NCI-H2171 (cell line): ENCODE data around the gene PHF19.

Experiments used
- DNase-seq: peaks from one replicate; lab custom pipeline; 2025; lab: John Stamatoyannopoulos, UW

Gene PHF19

DNA sequence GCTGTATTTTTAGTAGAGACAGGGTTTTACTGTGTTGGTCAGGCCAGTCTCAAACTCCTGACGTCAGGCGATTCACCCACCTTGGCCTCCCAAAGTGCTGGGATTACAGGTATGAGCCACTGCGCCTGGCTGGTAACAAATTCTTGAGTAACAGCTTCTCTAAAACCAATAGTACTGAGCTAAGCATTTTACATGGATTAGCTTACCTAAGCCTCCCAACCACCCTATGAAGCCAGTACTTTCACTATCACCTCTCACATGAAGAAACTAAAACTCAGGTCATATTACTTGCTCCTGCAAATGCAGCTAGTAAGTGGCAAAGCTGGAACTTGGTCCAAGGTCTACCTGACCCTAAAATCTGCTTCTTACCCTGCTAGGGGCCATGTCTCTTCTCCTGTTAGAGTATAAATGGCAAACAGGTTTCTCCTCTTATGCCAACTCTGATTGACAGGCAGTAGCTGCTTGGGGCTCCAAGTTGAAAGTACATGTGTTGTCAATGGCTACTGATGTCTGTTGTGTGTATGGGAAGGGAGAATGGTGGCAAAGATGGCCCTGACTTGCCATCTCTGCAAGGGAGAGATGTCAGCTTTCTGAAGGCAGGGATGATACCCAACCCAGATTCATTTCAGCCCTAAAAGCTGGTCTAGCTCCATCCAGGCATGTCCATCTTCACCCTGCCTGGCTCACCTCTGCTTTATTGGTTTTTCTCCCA lies 4.0 kb downstream of the PHF19 start:
- DNase-seq: no peak

GRCh38 chr9:120870206-120870605 lies 6.8 kb downstream of the PHF19 start:
- no peak for DNase-seq

DNA sequence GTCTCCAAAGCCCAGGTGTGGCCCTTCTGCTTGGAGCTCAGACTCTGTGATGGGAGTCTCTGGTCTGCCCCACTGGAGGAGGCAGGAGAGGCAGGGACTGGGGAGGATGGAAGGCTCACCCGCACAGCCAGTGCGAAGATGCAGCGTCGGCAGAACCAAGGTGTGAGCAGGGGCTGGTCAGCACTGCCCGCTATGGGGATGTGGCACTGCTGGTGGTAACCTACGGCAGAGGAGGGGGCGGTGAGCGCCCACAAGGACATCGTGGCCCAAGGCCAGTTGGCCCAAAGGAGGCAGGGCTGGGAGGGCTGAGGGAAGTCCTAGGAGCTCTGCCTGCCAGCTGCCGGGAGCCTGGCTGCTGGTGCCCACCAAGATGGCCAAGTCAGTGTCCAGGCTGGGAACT lies 7.3 kb downstream of the PHF19 start:
- DNase-seq: no peak

GRCh38 chr9:120869360-120869687 lies 7.7 kb downstream of the PHF19 start:
- DNase-seq: no peak

DNA sequence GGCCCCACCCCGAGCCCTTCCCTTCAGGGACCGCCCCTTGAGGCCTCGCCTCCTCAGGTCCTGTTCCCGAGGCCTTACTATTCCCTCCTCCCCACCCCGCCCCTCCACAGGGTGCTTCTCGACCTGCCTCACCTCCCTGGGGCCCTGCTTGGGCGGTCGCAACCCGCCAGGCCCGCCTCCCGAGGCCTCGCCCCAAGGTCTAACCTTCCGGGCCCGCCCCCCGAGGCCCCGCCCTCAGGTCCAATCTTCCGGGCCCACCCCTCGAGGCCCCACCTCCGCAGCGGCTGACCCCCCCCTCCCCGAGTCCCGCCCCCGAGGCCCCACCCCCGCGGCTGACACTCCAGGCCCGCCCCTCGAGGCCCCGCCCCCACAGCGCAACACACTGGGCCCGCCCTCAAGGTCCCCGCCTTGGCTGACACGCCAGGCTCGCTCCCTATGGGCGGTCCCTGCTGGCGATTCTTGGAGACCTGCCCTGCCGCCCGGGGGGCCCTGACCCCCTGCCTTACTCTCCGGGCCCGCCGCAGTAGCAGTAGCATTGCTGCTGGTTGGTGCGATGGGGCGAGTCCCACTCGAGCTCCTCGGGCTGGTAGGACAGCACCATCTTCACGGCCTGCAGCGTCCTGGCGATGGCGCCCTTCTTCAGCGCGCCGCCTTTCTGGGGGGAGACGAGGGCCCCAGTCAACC lies 8.2 kb downstream of the PHF19 start:
- peak; percentile 48 for DNase-seq

- DNase-seq: no peak
Measured at GRCh38 chr9:120868339-120868675, 8.7 kb downstream of the PHF19 start.

- no peak for DNase-seq
Measured at GRCh38 chr9:120867676-120868338, 9.2 kb downstream of the PHF19 start.

DNA sequence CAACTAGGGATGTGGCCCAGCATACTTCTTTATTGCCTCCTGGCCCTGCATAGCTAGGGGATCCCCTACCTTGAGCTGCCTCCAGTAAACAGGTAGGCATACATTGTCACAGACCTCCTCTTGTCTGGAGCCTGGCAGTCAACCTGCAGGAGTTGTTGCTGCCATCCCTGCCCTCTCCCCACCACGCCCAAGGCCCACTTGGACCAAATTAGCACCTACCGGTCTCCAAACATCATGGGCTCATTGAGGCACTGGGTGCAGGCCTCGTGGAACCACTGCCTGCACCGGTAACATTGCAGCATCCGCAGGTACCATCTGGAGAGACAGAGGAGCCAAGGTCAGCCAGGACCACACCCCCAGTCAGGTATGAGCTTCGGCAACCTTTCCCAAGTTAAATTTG lies 10.3 kb downstream of the PHF19 start:
- DNase-seq: no peak

DNA sequence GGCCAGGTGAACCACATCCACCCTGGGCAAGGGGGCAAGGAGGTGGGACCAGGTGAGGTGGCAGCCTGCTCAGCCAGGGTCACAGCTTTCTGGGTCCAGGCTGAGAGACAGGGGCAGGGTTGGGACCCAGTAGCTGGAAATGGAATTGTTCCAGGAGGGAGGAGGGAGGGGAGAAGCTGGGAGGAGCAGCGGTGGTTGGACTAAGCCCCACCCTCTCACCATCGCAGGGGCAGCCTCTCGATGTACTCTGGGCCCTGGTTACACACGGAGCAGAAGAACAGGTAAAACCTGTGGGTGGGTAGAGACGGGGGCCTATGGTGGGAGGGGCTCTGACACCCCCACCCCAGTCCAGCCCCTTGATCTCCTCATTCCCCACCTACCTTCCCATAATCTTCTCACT lies 11.2 kb downstream of the PHF19 start:
- no peak for DNase-seq

DNA sequence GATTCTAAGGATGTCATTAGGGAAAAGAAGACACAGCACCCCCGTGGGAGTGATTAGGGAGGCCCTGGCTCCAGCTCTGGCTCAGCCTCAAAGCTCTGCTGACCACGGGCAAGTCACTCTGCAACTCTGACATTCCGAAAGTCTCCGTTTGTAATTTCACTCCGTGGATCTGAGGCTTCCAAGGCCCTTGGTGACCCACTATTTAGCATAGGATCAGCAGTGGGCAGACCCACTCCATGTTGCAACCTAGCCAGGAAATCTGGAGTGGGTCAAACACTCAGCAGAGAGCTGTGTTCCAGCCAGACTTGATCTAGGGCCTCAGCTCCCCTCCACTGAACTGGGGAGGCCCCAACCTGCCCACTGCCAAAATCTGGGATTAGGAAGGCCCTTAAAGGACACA lies 11.8 kb downstream of the PHF19 start:
- DNase-seq: no peak

GRCh38 chr9:120864719-120865118 lies 12.3 kb downstream of the PHF19 start:
- no peak for DNase-seq

DNA sequence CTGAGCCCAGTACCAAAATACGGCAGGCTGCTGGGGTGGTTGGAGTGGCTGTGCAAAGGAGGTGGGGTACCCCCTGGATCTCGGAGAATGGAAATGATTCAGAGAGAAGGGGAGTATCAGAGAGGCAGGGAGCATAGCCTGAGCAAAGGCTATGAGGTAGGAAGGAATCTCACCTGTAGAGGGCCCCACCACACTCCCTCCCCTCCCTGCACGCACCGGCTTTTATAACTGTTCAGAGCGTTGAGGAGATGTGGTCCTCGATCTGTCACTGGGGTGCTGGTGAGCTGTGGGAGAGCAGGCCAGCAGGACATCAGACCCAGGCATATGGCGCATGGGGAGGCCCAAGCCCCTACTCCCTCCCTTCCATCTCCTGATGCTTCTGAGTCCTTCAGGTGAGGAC lies 13.2 kb downstream of the PHF19 start:
- no peak for DNase-seq

DNA sequence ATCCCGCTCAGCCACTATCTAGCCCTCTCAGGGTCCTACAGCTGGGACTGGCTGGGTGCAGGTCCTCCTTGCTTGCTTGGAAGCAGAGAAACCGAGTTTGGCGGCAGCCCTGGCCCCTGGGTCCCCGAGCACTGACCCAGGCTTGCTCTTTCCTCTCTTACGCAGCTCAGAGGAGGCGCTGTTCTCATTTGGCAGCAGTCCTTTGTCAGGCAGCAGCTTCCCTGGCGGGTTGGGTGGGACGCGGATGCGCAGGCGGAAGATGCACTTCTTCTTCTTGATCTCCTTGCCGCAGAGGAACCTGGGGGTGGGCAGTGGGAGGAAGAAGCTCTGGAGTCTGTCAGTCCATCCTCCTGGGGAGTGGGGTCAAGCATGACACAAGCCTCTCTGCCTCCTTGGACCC lies 14.5 kb downstream of the PHF19 start:
- no peak for DNase-seq

- no peak for DNase-seq
Measured at GRCh38 chr9:120861935-120862334, 15.1 kb downstream of the PHF19 start.

GRCh38 chr9:120860083-120860482 lies 16.9 kb downstream of the PHF19 start:
- no peak for DNase-seq

GRCh38 chr9:120859361-120859760 lies 17.6 kb downstream of the PHF19 start:
- DNase-seq: no peak

- DNase-seq: no peak
Measured at GRCh38 chr9:120857902-120858301, 19.1 kb downstream of the PHF19 start.

- no peak for DNase-seq
Measured at GRCh38 chr9:120857481-120857880, 19.5 kb downstream of the PHF19 start.

GRCh38 chr9:120856700-120857099 lies 20.3 kb downstream of the PHF19 start:
- DNase-seq: peak; percentile 3

GRCh38 chr9:120855827-120856670 lies 20.9 kb downstream of the PHF19 start:
- no peak for DNase-seq

DNA sequence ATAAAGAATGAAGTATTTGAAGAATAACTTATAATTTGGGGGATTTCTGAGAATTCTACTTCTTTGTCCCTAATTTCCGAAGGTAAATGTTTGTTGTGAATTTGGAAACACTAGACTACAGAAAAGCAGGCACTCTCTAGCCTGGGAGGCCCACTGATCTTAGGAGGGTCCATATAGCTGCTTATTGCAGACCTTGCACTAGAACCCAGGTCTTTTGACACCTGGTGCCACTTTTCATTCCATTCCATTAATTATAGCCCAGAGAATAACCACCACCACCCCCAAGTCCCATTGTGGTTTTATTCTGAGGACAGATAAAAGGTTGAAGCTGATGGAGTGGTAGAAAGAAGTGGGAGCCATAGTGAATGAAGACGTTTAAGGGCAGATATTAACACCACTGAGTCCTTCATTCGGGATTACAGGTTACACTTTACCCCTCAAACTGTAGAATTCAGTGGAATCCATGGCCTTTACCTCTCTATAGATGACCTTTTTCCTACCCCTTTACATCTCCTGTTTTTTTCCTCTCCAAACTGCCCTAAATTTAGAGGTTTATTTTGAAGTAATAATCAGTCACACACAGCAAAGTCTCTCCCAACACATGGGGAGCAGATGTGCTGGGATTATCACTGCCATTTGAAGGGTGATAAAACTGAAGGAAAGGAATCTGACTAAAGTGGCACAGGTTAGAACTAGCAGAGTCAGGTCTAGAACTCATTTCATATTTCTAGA lies 22.2 kb downstream of the PHF19 start:
- no peak for DNase-seq

GRCh38 chr9:120853198-120853597 lies 23.8 kb downstream of the PHF19 start:
- DNase-seq: no peak
